Measurements from ENCODE around the gene MPO. TPM values are rescaled to one million over a fixed set of nuclear protein-coding genes. Genes with fewer than 3 reads are reported as not detected.
A peak's percentile ranks its signal among the peaks of the same experiment; 100 is the strongest.

MPO gene
- total and polyA plus RNA-seq, 9 of the 15 experiments (the other 6 are each of a cell fraction or from before 2014, with no cell fraction given): 0.04 to 0.47 (median 0.39) TPM; not detected in 6

DNA sequence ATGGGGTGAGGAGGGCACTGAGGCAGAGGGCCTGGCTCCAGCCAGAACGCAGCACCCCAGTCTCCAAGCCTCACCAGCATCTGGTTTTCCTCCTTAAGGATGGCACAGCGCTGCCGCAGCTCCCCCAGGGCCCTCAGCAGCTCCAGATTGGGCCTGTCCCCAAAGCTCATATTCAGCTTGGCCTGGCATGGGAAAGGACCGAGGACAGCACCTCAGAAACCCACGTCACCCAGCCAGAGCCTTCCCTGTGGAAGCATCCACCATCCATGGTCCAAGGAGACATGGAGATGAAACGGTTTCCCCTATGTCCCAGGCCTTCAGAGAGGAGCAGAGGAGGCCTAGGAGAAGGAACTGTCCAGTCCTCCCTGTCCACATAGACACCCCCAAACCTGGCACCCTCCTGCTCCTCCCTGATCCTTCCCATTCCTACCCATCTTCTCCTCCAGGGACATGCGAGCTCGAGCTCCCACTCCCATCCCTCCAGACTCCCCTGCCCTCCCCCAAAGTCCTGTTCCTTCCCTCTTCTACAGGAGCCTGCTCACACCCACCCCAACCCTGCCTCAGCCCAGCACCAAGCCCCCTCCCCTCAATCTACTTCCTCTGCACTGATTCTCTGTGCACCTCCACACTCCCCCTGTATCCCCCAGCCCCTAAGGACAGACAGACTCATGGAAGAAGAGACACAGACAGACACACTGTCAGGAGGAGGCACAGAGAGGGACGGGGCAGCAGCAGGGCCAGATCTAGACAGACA, 46.1 kb upstream of the MPO start:
- Histone ChIP-seq H3K36me3 (ENCODE audit: control insufficient read depth, insufficient read depth, low read length) (peaks cover 23% of the 10 kb centered on the region), H4K20me1 (replicated peaks; ENCODE audit: control insufficient read depth, insufficient read depth, low read length) (peaks cover 33% of the 10 kb centered on the region), H3K4me1 (replicated peaks in 1 of 2; ENCODE audit: control insufficient read depth in 2 of 2, insufficient read depth in 2 of 2, low read length in 2 of 2) (peaks cover 17 to 59% of the 10 kb centered on the region in 2 experiments), H3K9me3 (replicated peaks; ENCODE audit: control insufficient read depth, insufficient read depth, low read depth, low read length) (no peaks in the 10 kb centered on the region), H3K27ac (ENCODE audit: extremely low read depth, low read depth, low read length) (no peak overlapping the region), H3K9me1 (ENCODE audit: control insufficient read depth, insufficient read depth, low read length) (peaks cover 3% of the 10 kb centered on the region), H3K9ac (ENCODE audit: insufficient read depth in 1 of 2, low read depth in 2 of 2, low read length in 2 of 2) (peak overlapping the region in 1 of 2 experiments; percentile 53; a peak in 1 of 4 replicates), H2AFZ (ENCODE audit: low read depth, low read length) (no peak overlapping the region), H3K27me3 (ENCODE audit: control insufficient read depth in 2 of 2, insufficient read depth in 2 of 2, low read length in 2 of 2) (no peaks in the 10 kb centered on the region), H3K4me3 (no peak overlapping the region), H3K4me2 (ENCODE audit: insufficient read depth, low read length) (no peak overlapping the region), H3K79me2 (ENCODE audit: control insufficient read depth, insufficient read depth, low read length) (peaks cover 42% of the 10 kb centered on the region)
- ChIA-PET POLR2A (interaction anchor here (0.8 to 3.2 kb wide), 22 partner anchors 8 to 305 kb away, joined by 3 to 42 read pairs (median 4); partner anchors contain the start of genes MPO and RNF43), CTCF (ENCODE audit: low intra/inter-chr PET ratio) (no interaction called here)
- FAIRE-seq: no peak
- no TSS peak for BruUV-seq (replicated peaks)
- WGBS (ENCODE audit: insufficient coverage, low coverage, missing lambda C conversion rate): 46% methylated on average over 8 of the region's 9 CpGs
- no peak for ATAC-seq
- in situ Hi-C loops (cut with MboI) (no loop called here), intact Hi-C loops (cut with micrococcal nuclease) (no loop called here)
- no peak for DNase-seq (ENCODE audit: extremely low read depth in 1 of 4, low spot score in 3 of 4)
- TF ChIP-seq POLR2G (IDR thresholded peaks at IDR 0.05; ENCODE audit: low read depth, low read length) (peak; percentile 81), CHD2 (IDR thresholded peaks at IDR 0.05; ENCODE audit: low read depth, low read length) (peak; percentile 25), ELF4 (CRISPR knock-in tag; IDR thresholded peaks at IDR 0.05) (peak; percentile 50; the same call in 1 of the 2 replicates), CHCHD3 (CRISPR knock-in tag; IDR thresholded peaks at IDR 0.05) (no peak), GTF2F1 (IDR thresholded peaks at IDR 0.05; ENCODE audit: low read depth, low read length) (0 out of 2 replicates have a peak, but pooled peaks have one; percentile 58), SPI1 (IDR thresholded peaks at IDR 0.05; ENCODE audit: borderline replicate concordance, low read depth, low read length) (no peak), NFXL1 (CRISPR knock-in tag; IDR thresholded peaks at IDR 0.05) (peak; percentile 41; the same call in 1 of the 2 replicates), RBM22 (IDR thresholded peaks at IDR 0.05; ENCODE audit: low read depth, low read length, poor library complexity, severe bottlenecking) (peak; percentile 90), SUPT5H (IDR thresholded peaks at IDR 0.05) (peak; percentile 10), RBFOX2 (IDR thresholded peaks at IDR 0.05; ENCODE audit: low read depth, low read length) (peak; percentile 12; the same call in 1 of the 2 replicates), PTBP1 (IDR thresholded peaks at IDR 0.05; ENCODE audit: low read depth, low read length) (peak; percentile 91; the same call in 1 of the 2 replicates), TBL1XR1 (IDR thresholded peaks at IDR 0.05; ENCODE audit: low read length in 2 of 2) (0 out of 4 replicates have a peak, but pooled peaks of 1 of the 2 experiments have one; percentile 36), CREB1 (IDR thresholded peaks at IDR 0.05) (no peak), CREB1 (CRISPR knock-in tag; IDR thresholded peaks at IDR 0.05) (peak; percentile 31; the same call in 1 of the 2 replicates), SMARCC2 (IDR thresholded peaks at IDR 0.05; ENCODE audit: low read depth) (no peak)
- TF ChIP-seq, protein P1, sequence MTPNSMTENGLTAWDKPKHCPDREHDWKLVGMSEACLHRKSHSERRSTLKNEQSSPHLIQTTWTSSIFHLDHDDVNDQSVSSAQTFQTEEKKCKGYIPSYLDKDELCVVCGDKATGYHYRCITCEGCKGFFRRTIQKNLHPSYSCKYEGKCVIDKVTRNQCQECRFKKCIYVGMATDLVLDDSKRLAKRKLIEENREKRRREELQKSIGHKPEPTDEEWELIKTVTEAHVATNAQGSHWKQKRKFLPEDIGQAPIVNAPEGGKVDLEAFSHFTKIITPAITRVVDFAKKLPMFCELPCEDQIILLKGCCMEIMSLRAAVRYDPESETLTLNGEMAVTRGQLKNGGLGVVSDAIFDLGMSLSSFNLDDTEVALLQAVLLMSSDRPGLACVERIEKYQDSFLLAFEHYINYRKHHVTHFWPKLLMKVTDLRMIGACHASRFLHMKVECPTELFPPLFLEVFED (CRISPR knock-in tag; conservative IDR thresholded peaks at IDR 0.05): peak; percentile 70; the same call in 1 of the 2 replicates
- TF ChIP-seq, protein P2, sequence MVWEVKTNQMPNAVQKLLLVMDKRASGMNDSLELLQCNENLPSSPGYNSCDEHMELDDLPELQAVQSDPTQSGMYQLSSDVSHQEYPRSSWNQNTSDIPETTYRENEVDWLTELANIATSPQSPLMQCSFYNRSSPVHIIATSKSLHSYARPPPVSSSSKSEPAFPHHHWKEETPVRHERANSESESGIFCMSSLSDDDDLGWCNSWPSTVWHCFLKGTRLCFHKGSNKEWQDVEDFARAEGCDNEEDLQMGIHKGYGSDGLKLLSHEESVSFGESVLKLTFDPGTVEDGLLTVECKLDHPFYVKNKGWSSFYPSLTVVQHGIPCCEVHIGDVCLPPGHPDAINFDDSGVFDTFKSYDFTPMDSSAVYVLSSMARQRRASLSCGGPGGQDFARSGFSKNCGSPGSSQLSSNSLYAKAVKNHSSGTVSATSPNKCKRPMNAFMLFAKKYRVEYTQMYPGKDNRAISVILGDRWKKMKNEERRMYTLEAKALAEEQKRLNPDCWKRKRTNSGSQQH (CRISPR knock-in tag; IDR thresholded peaks at IDR 0.05): 0 out of 2 replicates have a peak, but pooled peaks have one; percentile 73
- TF ChIP-seq, protein P3, sequence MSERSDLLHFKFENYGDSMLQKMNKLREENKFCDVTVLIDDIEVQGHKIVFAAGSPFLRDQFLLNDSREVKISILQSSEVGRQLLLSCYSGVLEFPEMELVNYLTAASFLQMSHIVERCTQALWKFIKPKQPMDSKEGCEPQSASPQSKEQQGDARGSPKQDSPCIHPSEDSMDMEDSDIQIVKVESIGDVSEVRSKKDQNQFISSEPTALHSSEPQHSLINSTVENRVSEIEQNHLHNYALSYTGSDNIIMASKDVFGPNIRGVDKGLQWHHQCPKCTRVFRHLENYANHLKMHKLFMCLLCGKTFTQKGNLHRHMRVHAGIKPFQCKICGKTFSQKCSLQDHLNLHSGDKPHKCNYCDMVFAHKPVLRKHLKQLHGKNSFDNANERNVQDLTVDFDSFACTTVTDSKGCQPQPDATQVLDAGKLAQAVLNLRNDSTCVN (CRISPR knock-in tag; IDR thresholded peaks at IDR 0.05): 0 out of 2 replicates have a peak, but pooled peaks have one; percentile 55
